DOHH2 (cell line): Measurements from ENCODE around the gene KRTCAP2.

Experiments
- H3F3A ChIP-seq: fragments of 200-600 bp; sonication (generic), shearing (Covaris generic); 2 replicates; pipeline ENCODE4 v1.6.0; 2016; ENCODE audit warnings: antibody characterized with exemption, mild to moderate bottlenecking; ENCODE audit not compliant: control insufficient read depth, insufficient read depth
- H3K27ac ChIP-seq: fragments of 200-600 bp; sonication (generic); 2 replicates; pipeline ENCODE4 v1.5.1; 2014; ENCODE audit warnings: low read depth, mild to moderate bottlenecking, low read length, moderate library complexity
- H3K27me3 ChIP-seq: fragments of 200-600 bp; sonication (generic); 2 replicates; pipeline ENCODE4 v1.6.1; 2014; ENCODE audit warnings: mild to moderate bottlenecking, low read length, mixed read lengths; ENCODE audit not compliant: control insufficient read depth
- H3K36me3 ChIP-seq: fragments of 200-600 bp; sonication (generic); 2 replicates; pipeline ENCODE4 v1.6.1; 2014; ENCODE audit warnings: mild to moderate bottlenecking, low read length, moderate library complexity, mixed read lengths; ENCODE audit not compliant: control insufficient read depth
- H3K4me1 ChIP-seq: fragments of 200-600 bp; sonication (generic); 2 replicates; pipeline ENCODE4 v1.6.1; 2014; ENCODE audit warnings: mild to moderate bottlenecking, low read length, mixed read lengths; ENCODE audit not compliant: control insufficient read depth
- H3K4me2 ChIP-seq: fragments of 200-600 bp; sonication (generic); 2 replicates; pipeline ENCODE4 v1.6.0; 2014; ENCODE audit warnings: mild to moderate bottlenecking, low read length, moderate library complexity
- H3K4me3 ChIP-seq: fragments of 200-600 bp; sonication (generic); 2 replicates; pipeline ENCODE4 v1.5.1; 2014; ENCODE audit warnings: mild to moderate bottlenecking, low read length, mixed read lengths
- H3K79me2 ChIP-seq: fragments of 200-600 bp; sonication (generic); 2 replicates; pipeline ENCODE4 v1.6.1; 2014; ENCODE audit warnings: mild to moderate bottlenecking, low read length, mixed read lengths; ENCODE audit not compliant: control insufficient read depth
- H3K9me2 ChIP-seq: fragments of 200-600 bp; sonication (generic); replicated peaks from 2 replicates; pipeline ENCODE4 v1.6.1; 2014; ENCODE audit warnings: mild to moderate bottlenecking, low read length, mixed read lengths; ENCODE audit not compliant: control insufficient read depth
- H3K9me3 ChIP-seq: fragments of 200-600 bp; sonication (generic); 2 replicates; pipeline ENCODE4 v1.6.1; 2014; ENCODE audit warnings: antibody characterized with exemption, low read length, mixed read lengths; ENCODE audit not compliant: control insufficient read depth, insufficient read depth
- H4K20me1 ChIP-seq: fragments of 200-600 bp; sonication (generic); 2 replicates; pipeline ENCODE4 v1.6.0; 2014; ENCODE audit warnings: low read depth, mild to moderate bottlenecking, antibody characterized with exemption, low read length, moderate library complexity; ENCODE audit not compliant: control insufficient read depth, insufficient read depth
- CTCF ChIP-seq: fragments of 200-600 bp; sonication (generic); IDR thresholded peaks from one replicate; pipeline ENCODE4 v1.5.1; 2014; ENCODE audit warnings: antibody characterized with exemption, mild to moderate bottlenecking, low read depth, low read length; ENCODE audit not compliant: poor library complexity, severe bottlenecking
- EZH2phosphoT487 ChIP-seq: fragments of 200-600 bp; sonication (generic); IDR thresholded peaks from 2 replicates; pipeline ENCODE4 v1.6.1; 2017; ENCODE audit warnings: borderline replicate concordance, mild to moderate bottlenecking, antibody characterized with exemption, low read length, moderate library complexity, mixed read lengths

KRTCAP2 gene

GRCh38 chr1:155141749-155142148, 31.4 kb downstream of the KRTCAP2 start:
- Histone ChIP-seq H4K20me1 (no peaks in the 10 kb centered on the region), H3K27me3 (no peaks in the 10 kb centered on the region), H3K36me3 (peaks cover 31% of the 10 kb centered on the region), H3F3A (peaks cover 16% of the 10 kb centered on the region), H3K4me3 (no peak overlapping the region), H3K9me2 (no peaks in the 10 kb centered on the region), H3K4me2 (no peak overlapping the region), H3K4me1 (peaks cover 28% of the 10 kb centered on the region), H3K79me2 (peaks cover 35% of the 10 kb centered on the region), H3K9me3 (no peaks in the 10 kb centered on the region), H3K27ac (no peak overlapping the region)
- TF ChIP-seq CTCF = no peak
- TF ChIP-seq EZH2phosphoT487 = no peak

- no peak for TF ChIP-seq CTCF
- TF ChIP-seq EZH2phosphoT487 = no peak
- no peaks in the 10 kb centered on the region for H4K20me1 ChIP-seq
- no peaks in the 10 kb centered on the region for H3K9me2 ChIP-seq
- peaks cover 31% of the 10 kb centered on the region for H3K4me1 ChIP-seq
- peak overlapping the region; percentile 84 for H3K4me2 ChIP-seq
- H3K9me3 ChIP-seq = no peaks in the 10 kb centered on the region
- peaks cover 41% of the 10 kb centered on the region for H3K79me2 ChIP-seq
- no peaks in the 10 kb centered on the region for H3K27me3 ChIP-seq
- H3K4me3 ChIP-seq = peak overlapping the region; percentile 92
- H3K27ac ChIP-seq = no peak overlapping the region; the same call in 1 of the 2 replicates
- peaks cover 32% of the 10 kb centered on the region for H3K36me3 ChIP-seq
- peaks cover 16% of the 10 kb centered on the region for H3F3A ChIP-seq
These were observed 32.5 kb downstream of the KRTCAP2 start for GRCh38 chr1:155140630-155140953.

- Histone ChIP-seq H3F3A (peaks cover 16% of the 10 kb centered on the region), H3K27me3 (no peaks in the 10 kb centered on the region), H3K36me3 (peaks cover 34% of the 10 kb centered on the region), H3K79me2 (peaks cover 45% of the 10 kb centered on the region), H3K4me1 (peaks cover 32% of the 10 kb centered on the region), H3K4me2 (peak within 1 kb of the TSS; percentile 84), H3K9me2 (no peaks in the 10 kb centered on the region), H3K9me3 (no peaks in the 10 kb centered on the region), H4K20me1 (no peaks in the 10 kb centered on the region), H3K4me3 (peak within 1 kb of the TSS; percentile 92), H3K27ac (peak within 1 kb of the TSS; percentile 89)
- TF ChIP-seq CTCF = no peak
- no peak for TF ChIP-seq EZH2phosphoT487
These were observed 33.0 kb downstream of the KRTCAP2 start, which contains the start of gene DPM3 for GRCh38 chr1:155139895-155140629. DPM3 (minus strand) TSS chr1:155140531; CDS start chr1:155140240, 291 bp downstream.
